ENCODE results near the gene TMEM89.

DNA sequence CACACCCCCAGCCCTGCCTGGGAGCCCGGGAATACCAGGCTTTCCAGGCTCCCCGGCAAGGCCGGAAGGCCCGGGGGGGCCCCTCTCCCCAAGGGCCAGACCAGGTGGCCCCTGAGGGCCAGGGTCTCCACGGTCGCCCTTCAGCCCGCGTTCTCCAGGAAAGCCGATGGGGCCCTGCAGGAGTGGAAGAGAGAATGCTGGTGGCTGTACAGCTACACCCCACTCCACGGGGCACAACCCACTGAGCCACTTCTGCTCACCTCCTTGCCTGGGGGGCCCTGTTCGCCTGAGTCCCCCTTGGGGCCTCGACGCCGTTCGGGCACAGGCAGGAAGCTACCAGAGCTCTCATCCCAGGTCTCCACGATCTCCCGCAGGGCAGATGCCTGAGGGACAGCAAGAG lies 46.2 kb downstream of the TMEM89 start:
- TF ChIP-seq, protein P1, sequence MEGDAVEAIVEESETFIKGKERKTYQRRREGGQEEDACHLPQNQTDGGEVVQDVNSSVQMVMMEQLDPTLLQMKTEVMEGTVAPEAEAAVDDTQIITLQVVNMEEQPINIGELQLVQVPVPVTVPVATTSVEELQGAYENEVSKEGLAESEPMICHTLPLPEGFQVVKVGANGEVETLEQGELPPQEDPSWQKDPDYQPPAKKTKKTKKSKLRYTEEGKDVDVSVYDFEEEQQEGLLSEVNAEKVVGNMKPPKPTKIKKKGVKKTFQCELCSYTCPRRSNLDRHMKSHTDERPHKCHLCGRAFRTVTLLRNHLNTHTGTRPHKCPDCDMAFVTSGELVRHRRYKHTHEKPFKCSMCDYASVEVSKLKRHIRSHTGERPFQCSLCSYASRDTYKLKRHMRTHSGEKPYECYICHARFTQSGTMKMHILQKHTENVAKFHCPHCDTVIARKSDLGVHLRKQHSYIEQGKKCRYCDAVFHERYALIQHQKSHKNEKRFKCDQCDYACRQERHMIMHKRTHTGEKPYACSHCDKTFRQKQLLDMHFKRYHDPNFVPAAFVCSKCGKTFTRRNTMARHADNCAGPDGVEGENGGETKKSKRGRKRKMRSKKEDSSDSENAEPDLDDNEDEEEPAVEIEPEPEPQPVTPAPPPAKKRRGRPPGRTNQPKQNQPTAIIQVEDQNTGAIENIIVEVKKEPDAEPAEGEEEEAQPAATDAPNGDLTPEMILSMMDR (optimal IDR thresholded peaks at IDR 0.05 in 1 of 3, IDR thresholded peaks at IDR 0.05 in 1 of 3, conservative IDR thresholded peaks at IDR 0.05 in 1 of 3; ENCODE audit: extremely low read depth in 1 of 3, insufficient read depth in 2 of 3, low read length in 3 of 3), result no peak
- no peak for TF ChIP-seq EZH2 (IDR thresholded peaks at IDR 0.05; ENCODE audit: low read length)
